Osteocyte (in vitro differentiated cells): ENCODE data around the gene EMCN. TPM values are rescaled to one million over a fixed set of nuclear protein-coding genes. Genes with fewer than 3 reads are reported as not detected.

Experiments used
- DNase-seq: peaks from one replicate; pipeline ENCODE4 v3.0.0; 2021; ENCODE audit warnings: mixed read lengths; ENCODE audit not compliant: unreplicated experiment; ENCODE audit errors: extremely low spot score
- H3K27ac Mint-ChIP-seq: one replicate; pipeline ENCODE4 v1.8.0; 2021; ENCODE audit warnings: mild to moderate bottlenecking, mixed read lengths; ENCODE audit not compliant: unreplicated experiment
- H3K27me3 Mint-ChIP-seq: one replicate; pipeline ENCODE4 v1.8.0; 2021; ENCODE audit warnings: mixed read lengths; ENCODE audit not compliant: unreplicated experiment
- H3K36me3 Mint-ChIP-seq: one replicate; pipeline ENCODE4 v1.8.0; 2021; ENCODE audit warnings: mixed read lengths; ENCODE audit not compliant: unreplicated experiment
- H3K4me1 Mint-ChIP-seq: one replicate; pipeline ENCODE4 v1.8.0; 2021; ENCODE audit warnings: mixed read lengths; ENCODE audit not compliant: unreplicated experiment
- H3K4me3 Mint-ChIP-seq: one replicate; pipeline ENCODE4 v1.8.0; 2021; ENCODE audit warnings: mild to moderate bottlenecking, moderate library complexity, mixed read lengths; ENCODE audit not compliant: unreplicated experiment
- H3K9me3 Mint-ChIP-seq: one replicate; pipeline ENCODE4 v1.8.0; 2021; ENCODE audit warnings: mixed read lengths; ENCODE audit not compliant: unreplicated experiment
- total RNA-seq: library from RNA; stranded (reverse); gene quantifications from 2 replicates; pipeline ENCODE4 v1.2.1, GENCODE V29; 2021
- TF ChIP-seq, protein P1 (sequence below): fragments of 200-600 bp; sonication (generic); IDR thresholded peaks from 2 replicates; pipeline ENCODE4 v1.5.0; 2021; ENCODE audit warnings: antibody characterized with exemption, mild to moderate bottlenecking, moderate library complexity

EMCN gene
- total RNA-seq, 1 donor from 2014 or later, result 4.1 TPM

GRCh38 chr4:100494166-100494565, 23.7 kb downstream of the EMCN start:
- Mint-ChIP-seq H3K4me3 (no peak overlapping the region), H3K36me3 (peaks cover 7% of the 10 kb centered on the region), H3K27ac (no peak overlapping the region), H3K9me3 (peaks cover 18% of the 10 kb centered on the region), H3K27me3 (no peaks in the 10 kb centered on the region), H3K4me1 (peaks cover 20% of the 10 kb centered on the region)
- DNase-seq, result no peak
- TF ChIP-seq, protein P1, sequence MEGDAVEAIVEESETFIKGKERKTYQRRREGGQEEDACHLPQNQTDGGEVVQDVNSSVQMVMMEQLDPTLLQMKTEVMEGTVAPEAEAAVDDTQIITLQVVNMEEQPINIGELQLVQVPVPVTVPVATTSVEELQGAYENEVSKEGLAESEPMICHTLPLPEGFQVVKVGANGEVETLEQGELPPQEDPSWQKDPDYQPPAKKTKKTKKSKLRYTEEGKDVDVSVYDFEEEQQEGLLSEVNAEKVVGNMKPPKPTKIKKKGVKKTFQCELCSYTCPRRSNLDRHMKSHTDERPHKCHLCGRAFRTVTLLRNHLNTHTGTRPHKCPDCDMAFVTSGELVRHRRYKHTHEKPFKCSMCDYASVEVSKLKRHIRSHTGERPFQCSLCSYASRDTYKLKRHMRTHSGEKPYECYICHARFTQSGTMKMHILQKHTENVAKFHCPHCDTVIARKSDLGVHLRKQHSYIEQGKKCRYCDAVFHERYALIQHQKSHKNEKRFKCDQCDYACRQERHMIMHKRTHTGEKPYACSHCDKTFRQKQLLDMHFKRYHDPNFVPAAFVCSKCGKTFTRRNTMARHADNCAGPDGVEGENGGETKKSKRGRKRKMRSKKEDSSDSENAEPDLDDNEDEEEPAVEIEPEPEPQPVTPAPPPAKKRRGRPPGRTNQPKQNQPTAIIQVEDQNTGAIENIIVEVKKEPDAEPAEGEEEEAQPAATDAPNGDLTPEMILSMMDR, result no peak

DNA sequence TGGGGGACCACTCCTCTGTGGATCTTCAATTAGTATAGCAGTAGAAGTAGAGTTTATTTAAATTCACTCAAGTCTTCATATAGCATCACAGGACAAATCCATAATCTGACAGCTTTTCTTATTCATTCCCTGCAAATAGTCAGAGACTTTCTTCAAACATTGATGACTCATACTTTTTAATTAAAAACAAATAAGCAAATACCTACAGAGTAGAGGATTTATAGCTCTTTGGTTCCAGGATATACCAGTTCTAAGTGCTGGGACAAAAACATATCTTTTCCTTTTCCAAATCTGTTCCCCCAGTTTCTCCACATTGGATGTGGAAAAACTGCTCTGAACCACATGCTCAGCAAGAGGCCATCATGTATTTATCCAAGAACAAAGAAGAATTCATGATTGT, 24.1 kb downstream of the EMCN start:
- TF ChIP-seq, protein P1, result no peak
- H3K36me3 Mint-ChIP-seq, result peaks cover 7% of the 10 kb centered on the region
- H3K9me3 Mint-ChIP-seq, result peaks cover 18% of the 10 kb centered on the region
- DNase-seq, result no peak
- H3K4me1 Mint-ChIP-seq, result peaks cover 20% of the 10 kb centered on the region
- H3K27me3 Mint-ChIP-seq, result no peaks in the 10 kb centered on the region
- no peak overlapping the region for H3K27ac Mint-ChIP-seq
- H3K4me3 Mint-ChIP-seq, result no peak overlapping the region

DNA sequence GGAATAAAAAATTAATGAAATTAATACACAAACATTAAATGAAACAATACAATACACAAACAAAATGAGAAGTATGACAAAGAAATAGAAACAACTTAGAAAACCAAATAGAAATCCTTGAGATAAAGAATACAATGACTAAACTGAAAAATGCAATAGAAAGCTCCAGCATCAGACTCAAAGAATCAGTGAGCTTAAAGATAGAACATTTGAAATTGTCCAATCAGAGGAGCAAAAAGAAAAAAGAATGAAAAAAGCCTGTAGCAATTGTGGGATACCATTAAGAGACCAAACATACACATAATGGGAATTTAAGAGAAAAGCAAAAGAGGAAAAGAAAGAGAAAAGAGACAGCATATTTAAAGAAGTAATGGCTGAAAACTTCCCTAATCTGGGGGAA, 25.7 kb downstream of the EMCN start:
- TF ChIP-seq, protein P1, result no peak
- H3K27me3 Mint-ChIP-seq, result no peaks in the 10 kb centered on the region
- peaks cover 13% of the 10 kb centered on the region for H3K4me1 Mint-ChIP-seq
- peaks cover 7% of the 10 kb centered on the region for H3K36me3 Mint-ChIP-seq
- peaks cover 18% of the 10 kb centered on the region for H3K9me3 Mint-ChIP-seq
- no peak overlapping the region for H3K27ac Mint-ChIP-seq
- no peak for DNase-seq
- H3K4me3 Mint-ChIP-seq, result no peak overlapping the region

DNA sequence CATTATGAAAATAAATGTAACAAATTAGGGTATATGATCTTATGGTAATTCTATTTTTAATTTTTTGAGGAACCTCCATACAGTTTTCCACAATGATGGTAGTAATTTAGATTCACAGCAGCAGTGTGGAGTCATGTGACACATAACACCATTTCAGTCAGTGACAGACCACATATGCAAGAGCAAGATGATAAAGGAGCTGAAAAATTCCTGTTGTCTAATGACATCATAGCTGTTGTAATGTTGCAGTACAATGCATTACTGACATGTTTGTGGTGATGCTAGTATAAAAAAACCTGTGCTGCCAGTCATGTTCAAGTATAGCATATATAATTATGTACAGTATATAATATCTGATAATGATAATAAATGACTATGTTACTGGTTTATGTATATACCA, 28.5 kb downstream of the EMCN start:
- TF ChIP-seq, protein P1, result no peak
- peaks cover 12% of the 10 kb centered on the region for H3K9me3 Mint-ChIP-seq
- H3K27me3 Mint-ChIP-seq, result peaks cover 5% of the 10 kb centered on the region
- H3K27ac Mint-ChIP-seq, result no peak overlapping the region
- H3K36me3 Mint-ChIP-seq, result peaks cover 7% of the 10 kb centered on the region
- H3K4me3 Mint-ChIP-seq, result no peak overlapping the region
- DNase-seq, result no peak
- H3K4me1 Mint-ChIP-seq, result peaks cover 8% of the 10 kb centered on the region

DNA sequence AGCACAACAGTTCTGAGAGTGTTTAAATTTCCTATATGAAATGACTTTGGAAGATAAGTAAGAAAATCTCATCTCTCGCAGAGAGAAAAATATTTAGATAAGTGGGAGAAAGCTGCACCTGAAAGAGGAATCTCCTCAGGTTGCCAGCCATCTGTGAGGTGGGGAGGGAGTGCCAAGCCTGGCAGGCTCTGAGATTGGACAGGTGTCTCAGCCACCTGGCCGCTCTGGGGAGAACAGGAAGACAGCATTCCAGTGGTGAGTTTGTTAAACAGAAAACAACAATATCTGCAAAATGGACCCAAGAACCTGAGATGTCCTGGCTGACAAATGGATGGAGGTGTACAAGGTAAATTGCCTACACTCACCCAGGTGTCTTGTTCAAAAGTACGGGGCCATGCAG, 31.3 kb downstream of the EMCN start:
- TF ChIP-seq, protein P1, result no peak
- Mint-ChIP-seq H3K27ac (no peak overlapping the region), H3K27me3 (peaks cover 5% of the 10 kb centered on the region)

More for the DNA sequence above, 31.3 kb downstream of the EMCN start:
- DNase-seq, result no peak
- no peak overlapping the region for H3K4me3 Mint-ChIP-seq
- H3K36me3 Mint-ChIP-seq, result no peaks in the 10 kb centered on the region
- no peaks in the 10 kb centered on the region for H3K4me1 Mint-ChIP-seq
- H3K9me3 Mint-ChIP-seq, result peaks cover under 1% of the 10 kb centered on the region
